Endothelial cell of umbilical vein (primary cell): Measurements from ENCODE around the gene MSMB. TPM values are rescaled to one million over a fixed set of nuclear protein-coding genes. Genes with fewer than 3 reads are reported as not detected.

ENCODE experiments used
- BruUV-seq: library from RNA; stranded (reverse); fragments of 400-500 nt; replicated peaks from 2 replicates; lab custom pipeline; 2021; lab: Mats Ljungman, UMichigan
- CTCF ChIA-PET: fragments of 300-600, 350-600 bp; sonication (Branson Sonifier 250); formaldehyde crosslinking; loops from one replicate; lab custom pipeline; 2021; ENCODE audit warnings: antibody characterized with exemption, inconsistent platforms; lab: Charles Lee
- POLR2A ChIA-PET: fragments of 300-600, 350-600 bp; sonication (Branson Sonifier 250); formaldehyde crosslinking; loops from one replicate; lab custom pipeline; 2021; ENCODE audit warnings: antibody characterized with exemption, inconsistent platforms; lab: Charles Lee
- DNase-seq: peaks from one replicate; pipeline ENCODE4 v3.0.0-alpha.2; 2011; ENCODE audit warnings: low read depth, low spot score
- FAIRE-seq: peaks from 2 replicates; lab custom pipeline; 2011; peaks lifted over from hg19 to GRCh38; lab: Jason Lieb, UNC
- H2AFZ ChIP-seq: 2 replicates; pipeline ENCODE4 v1.6.0; 2012; ENCODE audit warnings: low read depth, low read length, control low read depth, inconsistent platforms
- H3K27ac ChIP-seq: 2 replicates; pipeline ENCODE4 v1.5.1; 2011; ENCODE audit warnings: low read depth, mild to moderate bottlenecking, control low read depth, low read length, moderate library complexity; ENCODE audit not compliant: insufficient read depth
- H3K27me3 ChIP-seq, 2 experiments: 2 replicates each; pipeline versions ENCODE4 v1.6.0 to v1.6.1; 2011; ENCODE audit warnings: low read length in 2 of 2, mixed read lengths in 1 of 2; ENCODE audit not compliant: control insufficient read depth in 2 of 2, insufficient read depth in 2 of 2
- H3K36me3 ChIP-seq, 2 experiments: 2 replicates in 1 of 2; 3 replicates in 1 of 2; pipeline ENCODE4 v1.5.1; 2011; ENCODE audit warnings: low read length in 2 of 2, mild to moderate bottlenecking in 1 of 2, moderate library complexity in 1 of 2; ENCODE audit not compliant: control insufficient read depth in 2 of 2, insufficient read depth in 2 of 2; ENCODE audit errors: extremely low read depth in 1 of 2
- H3K4me1 ChIP-seq: 3 replicates; pipeline ENCODE4 v1.5.1; 2011; ENCODE audit warnings: mild to moderate bottlenecking, low read length; ENCODE audit not compliant: control insufficient read depth, insufficient read depth; ENCODE audit errors: extremely low read depth
- H3K4me2 ChIP-seq: 2 replicates; pipeline ENCODE4 v1.6.1; 2011; ENCODE audit warnings: low read length, control low read depth, mixed read lengths; ENCODE audit not compliant: insufficient read depth
- H3K4me3 ChIP-seq, 3 experiments: fragments of 200-600 bp in 1 of 3; sonication (generic), shearing (Covaris generic) in 1 of 3; replicated peaks in 1 of 3; 2 replicates each; pipeline ENCODE4 v1.5.1; 2011 to 2016; ENCODE audit warnings: control low read depth in 3 of 3, low read length in 3 of 3, mild to moderate bottlenecking in 2 of 3, inconsistent platforms in 1 of 3, low read depth in 1 of 3, moderate library complexity in 1 of 3; ENCODE audit not compliant: insufficient read depth in 1 of 3
- H3K79me2 ChIP-seq: 2 replicates; pipeline ENCODE4 v1.6.0; 2012; ENCODE audit warnings: low read length, inconsistent platforms; ENCODE audit not compliant: control insufficient read depth, insufficient read depth
- H3K9ac ChIP-seq: replicated peaks from 2 replicates; pipeline ENCODE3; 2011; ENCODE audit warnings: low read length, control low read depth; ENCODE audit not compliant: insufficient read depth; ENCODE audit errors: extremely low read depth
- H3K9me1 ChIP-seq: replicated peaks from 3 replicates; pipeline ENCODE4 v1.6.0; 2011; ENCODE audit warnings: mild to moderate bottlenecking, low read length; ENCODE audit not compliant: control insufficient read depth, insufficient read depth; ENCODE audit errors: extremely low read depth
- H3K9me3 ChIP-seq: replicated peaks from 2 replicates; pipeline ENCODE4 v1.5.1; 2012; ENCODE audit warnings: low read length, inconsistent platforms; ENCODE audit not compliant: control insufficient read depth, insufficient read depth
- H4K20me1 ChIP-seq: replicated peaks from 2 replicates; pipeline ENCODE3; 2011; ENCODE audit warnings: mild to moderate bottlenecking, low read length; ENCODE audit not compliant: control insufficient read depth, insufficient read depth; ENCODE audit errors: extremely low read depth
- GATA2 ChIP-seq: IDR thresholded peaks from 2 replicates; pipeline ENCODE4 v1.7.0; 2011; ENCODE audit warnings: low read depth, mild to moderate bottlenecking, moderate library complexity, mixed read lengths, low read length; ENCODE audit not compliant: insufficient read length, insufficient read depth
- JUN ChIP-seq: IDR thresholded peaks from 2 replicates; pipeline ENCODE4 v1.6.1; 2011; ENCODE audit warnings: borderline replicate concordance, low read depth; ENCODE audit not compliant: insufficient read length, insufficient read depth
- MAX ChIP-seq: IDR thresholded peaks from 2 replicates; pipeline ENCODE4 v1.6.1; 2011; ENCODE audit not compliant: insufficient read depth, insufficient read length
- dilution Hi-C: fragments of 300-500 bp; cut with MboI; formaldehyde crosslinking; loops from one replicate; pipeline ENCODE4 v1.15.0; 2019; ENCODE audit warnings: low sequenced_read_pairs; ENCODE audit not compliant: extremely low pct_ligation_motif_present
- intact Hi-C: fragments of 100-400 bp; cut with micrococcal nuclease; formaldehyde crosslinking; loops from one replicate; pipeline ENCODE4 v1.10.0; 2022
- polyA plus RNA-seq, 4 experiments: library from polyadenylated mRNA; depleted of rRNA in 3 of 4; stranded (reverse) in 3 of 4; unstranded in 1 of 4; fragments of >200 nt; gene quantifications; 2 replicates each; pipeline versions ENCODE4 v1.2.1 to v1.2.3, GENCODE V29; 2011 to 2012; ENCODE audit warnings: missing spikeins in 1 of 4
- total RNA-seq: library from RNA; stranded (reverse); gene quantifications from 2 replicates; pipeline ENCODE4 v1.2.3, GENCODE V29; 2021

Gene MSMB
- total and polyA plus RNA-seq, 2 donors (not counting 3 experiments of a cell fraction or from before 2014, with no cell fraction given), result not detected

- ChIA-PET POLR2A (no interaction called here), CTCF (interaction anchor here (0.7 to 1.3 kb wide), 2 partner anchors 11 to 842 kb away, joined by 4 read pairs; no protein-coding TSS in a partner anchor)
- Histone ChIP-seq H3K4me1 (no peaks in the 10 kb centered on the region), H3K27me3 (no peaks in the 10 kb centered on the region), H4K20me1 (no peaks in the 10 kb centered on the region), H3K9ac (no peak overlapping the region), H3K27ac (no peak overlapping the region), H3K4me3 (no peak overlapping the region), H3K79me2 (no peaks in the 10 kb centered on the region), H2AFZ (no peak overlapping the region), H3K9me3 (no peaks in the 10 kb centered on the region), H3K9me1 (no peaks in the 10 kb centered on the region), H3K36me3 (no peaks in the 10 kb centered on the region), H3K4me2 (no peak overlapping the region)
- BruUV-seq, result no TSS peak
- DNase-seq, result no peak
- dilution Hi-C loops (no loop called here), intact Hi-C loops (no loop called here)
- TF ChIP-seq MAX, result no peak
- TF ChIP-seq GATA2, result no peak
- TF ChIP-seq JUN, result no peak
- FAIRE-seq, result no peak
Observed at GRCh38 chr10:46069771-46070463, 23.8 kb upstream of the MSMB start.

GRCh38 chr10:46068905-46069304 is 22.8 kb upstream of the MSMB start:
- dilution Hi-C loops (no loop called here), intact Hi-C loops (no loop called here)
- Histone ChIP-seq H3K27ac (no peak overlapping the region), H3K27me3 (no peaks in the 10 kb centered on the region), H2AFZ (no peak overlapping the region), H4K20me1 (no peaks in the 10 kb centered on the region), H3K4me1 (no peaks in the 10 kb centered on the region), H3K4me2 (no peak overlapping the region), H3K9me1 (no peaks in the 10 kb centered on the region), H3K9me3 (no peaks in the 10 kb centered on the region), H3K36me3 (no peaks in the 10 kb centered on the region), H3K79me2 (no peaks in the 10 kb centered on the region), H3K9ac (no peak overlapping the region), H3K4me3 (no peak overlapping the region)
- TF ChIP-seq MAX, result no peak
- TF ChIP-seq GATA2, result no peak
- POLR2A ChIA-PET, result no interaction called here
- FAIRE-seq (no peak), DNase-seq (no peak)
- no TSS peak for BruUV-seq
- CTCF ChIA-PET, result interaction anchor here (0.7 kb wide), 1 partner anchor 841 kb away, joined by 4 read pairs; no protein-coding TSS in a partner anchor
